Activated CD4-positive, CD25-positive, alpha-beta regulatory T cell treated with anti-CD3 and anti-CD28 coated beads, Interleukin-2, amount 50 U/mL, for 16 hours (primary cell): ENCODE measurements around the gene WNT3A.

ENCODE experiments used
- DNase-seq: peaks from one replicate; pipeline ENCODE4 v3.0.0-alpha.2; 2020; ENCODE audit warnings: low read depth, low spot score

The WNT3A gene

DNA sequence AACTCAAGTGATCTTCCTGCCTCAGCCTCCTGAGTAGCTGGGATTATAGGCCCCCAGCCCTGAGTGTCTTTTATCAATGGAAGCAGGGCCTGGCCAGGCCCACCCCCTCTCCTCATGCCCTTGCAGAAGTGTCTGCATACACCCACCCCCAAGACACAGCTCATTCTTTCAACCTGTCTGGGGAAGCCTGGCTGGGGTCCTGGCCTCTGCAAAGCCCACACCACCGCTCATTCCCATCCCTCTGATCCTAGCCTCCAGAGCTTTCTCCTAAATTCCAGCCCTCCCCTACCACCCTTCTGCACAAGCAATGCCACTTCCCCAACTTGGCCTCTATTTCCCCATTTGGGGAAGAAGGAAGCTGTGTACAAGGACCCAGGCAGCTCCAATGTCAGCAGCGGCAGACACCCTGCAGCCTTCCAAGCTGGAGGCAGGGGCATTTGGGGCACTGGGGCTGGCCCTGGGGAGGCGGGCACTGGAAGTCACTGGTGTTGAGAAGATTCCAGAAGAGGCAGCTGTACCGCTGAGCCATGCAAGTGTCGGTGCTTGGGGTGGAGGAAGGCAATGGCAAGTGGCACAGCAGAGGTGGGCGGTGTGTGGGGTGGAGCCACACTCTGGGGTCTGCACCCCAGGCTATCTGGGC is 42.0 kb downstream of the WNT3A start:
- DNase-seq, result no peak

DNA sequence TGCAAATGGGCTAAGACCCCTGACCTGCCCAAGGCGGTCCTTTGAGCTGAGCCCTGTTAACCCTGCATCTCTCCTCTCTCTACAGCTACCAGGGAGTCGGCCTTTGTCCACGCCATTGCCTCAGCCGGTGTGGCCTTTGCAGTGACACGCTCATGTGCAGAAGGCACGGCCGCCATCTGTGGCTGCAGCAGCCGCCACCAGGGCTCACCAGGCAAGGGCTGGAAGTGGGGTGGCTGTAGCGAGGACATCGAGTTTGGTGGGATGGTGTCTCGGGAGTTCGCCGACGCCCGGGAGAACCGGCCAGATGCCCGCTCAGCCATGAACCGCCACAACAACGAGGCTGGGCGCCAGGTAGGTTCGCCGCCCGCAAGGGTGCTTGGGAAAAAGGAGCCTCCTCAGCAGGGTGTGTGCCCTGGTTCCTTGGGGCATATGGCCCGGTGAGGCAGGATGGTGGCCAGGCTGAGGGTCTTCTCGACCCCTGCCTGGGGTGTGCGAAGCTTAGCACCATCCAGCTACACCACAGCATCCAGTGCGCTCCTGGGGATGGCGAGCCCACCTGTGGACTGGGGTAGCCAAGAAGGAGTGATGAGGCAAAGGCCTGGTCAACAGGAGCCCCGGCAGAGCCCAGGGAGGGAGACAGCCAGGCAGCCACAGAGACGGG is 43.9 kb downstream of the WNT3A start:
- DNase-seq, result no peak

DNA sequence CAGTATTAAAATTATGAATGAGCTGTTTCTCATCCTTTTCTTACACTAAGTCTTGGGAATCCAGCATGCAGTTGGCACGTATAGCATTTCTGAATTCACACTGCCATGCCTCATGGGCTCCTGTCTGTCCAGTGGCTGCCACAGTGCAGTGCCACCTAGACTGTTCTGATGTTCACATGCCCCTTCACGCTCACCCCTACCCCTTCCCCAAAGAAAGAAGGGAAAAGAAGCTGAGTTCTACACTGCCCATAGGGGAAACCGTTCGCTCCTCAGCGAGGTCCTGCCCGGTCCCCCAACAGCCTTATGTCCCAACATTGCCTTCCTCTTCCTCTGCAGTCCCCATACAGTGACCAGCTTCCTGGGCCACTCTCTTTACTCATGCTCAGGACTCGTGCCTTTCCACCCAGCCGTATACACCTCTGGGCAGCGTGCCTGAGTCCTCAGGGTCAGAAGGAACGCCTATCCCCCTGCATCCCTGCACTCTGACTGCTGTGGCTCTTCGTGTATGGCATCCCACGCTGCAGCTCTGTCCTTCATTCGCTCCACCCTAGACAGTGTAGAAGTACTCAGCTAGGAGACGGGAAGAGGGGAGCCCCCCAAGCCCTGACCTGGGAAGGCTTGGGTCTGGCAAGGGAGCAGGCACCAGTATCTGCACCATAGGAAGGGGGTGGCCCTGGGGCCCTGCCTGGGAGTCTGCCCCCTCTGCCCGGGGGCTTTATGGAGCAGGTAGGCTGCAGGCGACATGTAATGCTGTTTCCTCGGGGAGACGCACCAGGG is 51.6 kb downstream of the WNT3A start:
- DNase-seq, result no peak

DNA sequence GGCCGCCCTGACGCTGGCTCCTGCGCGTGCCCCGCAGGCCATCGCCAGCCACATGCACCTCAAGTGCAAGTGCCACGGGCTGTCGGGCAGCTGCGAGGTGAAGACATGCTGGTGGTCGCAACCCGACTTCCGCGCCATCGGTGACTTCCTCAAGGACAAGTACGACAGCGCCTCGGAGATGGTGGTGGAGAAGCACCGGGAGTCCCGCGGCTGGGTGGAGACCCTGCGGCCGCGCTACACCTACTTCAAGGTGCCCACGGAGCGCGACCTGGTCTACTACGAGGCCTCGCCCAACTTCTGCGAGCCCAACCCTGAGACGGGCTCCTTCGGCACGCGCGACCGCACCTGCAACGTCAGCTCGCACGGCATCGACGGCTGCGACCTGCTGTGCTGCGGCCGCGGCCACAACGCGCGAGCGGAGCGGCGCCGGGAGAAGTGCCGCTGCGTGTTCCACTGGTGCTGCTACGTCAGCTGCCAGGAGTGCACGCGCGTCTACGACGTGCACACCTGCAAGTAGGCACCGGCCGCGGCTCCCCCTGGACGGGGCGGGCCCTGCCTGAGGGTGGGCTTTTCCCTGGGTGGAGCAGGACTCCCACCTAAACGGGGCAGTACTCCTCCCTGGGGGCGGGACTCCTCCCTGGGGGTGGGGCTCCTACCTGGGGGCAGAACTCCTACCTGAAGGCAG is 52.3 kb downstream of the WNT3A start:
- no peak for DNase-seq

DNA sequence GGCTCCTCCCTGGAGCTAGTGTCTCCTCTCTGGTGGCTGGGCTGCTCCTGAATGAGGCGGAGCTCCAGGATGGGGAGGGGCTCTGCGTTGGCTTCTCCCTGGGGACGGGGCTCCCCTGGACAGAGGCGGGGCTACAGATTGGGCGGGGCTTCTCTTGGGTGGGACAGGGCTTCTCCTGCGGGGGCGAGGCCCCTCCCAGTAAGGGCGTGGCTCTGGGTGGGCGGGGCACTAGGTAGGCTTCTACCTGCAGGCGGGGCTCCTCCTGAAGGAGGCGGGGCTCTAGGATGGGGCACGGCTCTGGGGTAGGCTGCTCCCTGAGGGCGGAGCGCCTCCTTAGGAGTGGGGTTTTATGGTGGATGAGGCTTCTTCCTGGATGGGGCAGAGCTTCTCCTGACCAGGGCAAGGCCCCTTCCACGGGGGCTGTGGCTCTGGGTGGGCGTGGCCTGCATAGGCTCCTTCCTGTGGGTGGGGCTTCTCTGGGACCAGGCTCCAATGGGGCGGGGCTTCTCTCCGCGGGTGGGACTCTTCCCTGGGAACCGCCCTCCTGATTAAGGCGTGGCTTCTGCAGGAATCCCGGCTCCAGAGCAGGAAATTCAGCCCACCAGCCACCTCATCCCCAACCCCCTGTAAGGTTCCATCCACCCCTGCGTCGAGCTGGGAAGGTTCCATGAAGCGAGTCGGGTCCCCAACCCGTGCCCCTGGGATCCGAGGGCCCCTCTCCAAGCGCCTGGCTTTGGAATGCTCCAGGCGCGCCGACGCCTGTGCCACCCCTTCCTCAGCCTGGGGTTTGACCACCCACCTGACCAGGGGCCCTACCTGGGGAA is 53.0 kb downstream of the WNT3A start:
- peak; percentile 26 for DNase-seq

DNA sequence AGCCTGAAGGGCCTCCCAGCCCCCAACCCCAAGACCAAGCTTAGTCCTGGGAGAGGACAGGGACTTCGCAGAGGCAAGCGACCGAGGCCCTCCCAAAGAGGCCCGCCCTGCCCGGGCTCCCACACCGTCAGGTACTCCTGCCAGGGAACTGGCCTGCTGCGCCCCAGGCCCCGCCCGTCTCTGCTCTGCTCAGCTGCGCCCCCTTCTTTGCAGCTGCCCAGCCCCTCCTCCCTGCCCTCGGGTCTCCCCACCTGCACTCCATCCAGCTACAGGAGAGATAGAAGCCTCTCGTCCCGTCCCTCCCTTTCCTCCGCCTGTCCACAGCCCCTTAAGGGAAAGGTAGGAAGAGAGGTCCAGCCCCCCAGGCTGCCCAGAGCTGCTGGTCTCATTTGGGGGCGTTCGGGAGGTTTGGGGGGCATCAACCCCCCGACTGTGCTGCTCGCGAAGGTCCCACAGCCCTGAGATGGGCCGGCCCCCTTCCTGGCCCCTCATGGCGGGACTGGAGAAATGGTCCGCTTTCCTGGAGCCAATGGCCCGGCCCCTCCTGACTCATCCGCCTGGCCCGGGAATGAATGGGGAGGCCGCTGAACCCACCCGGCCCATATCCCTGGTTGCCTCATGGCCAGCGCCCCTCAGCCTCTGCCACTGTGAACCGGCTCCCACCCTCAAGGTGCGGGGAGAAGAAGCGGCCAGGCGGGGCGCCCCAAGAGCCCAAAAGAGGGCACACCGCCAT is 53.8 kb downstream of the WNT3A start:
- DNase-seq, result no peak

DNA sequence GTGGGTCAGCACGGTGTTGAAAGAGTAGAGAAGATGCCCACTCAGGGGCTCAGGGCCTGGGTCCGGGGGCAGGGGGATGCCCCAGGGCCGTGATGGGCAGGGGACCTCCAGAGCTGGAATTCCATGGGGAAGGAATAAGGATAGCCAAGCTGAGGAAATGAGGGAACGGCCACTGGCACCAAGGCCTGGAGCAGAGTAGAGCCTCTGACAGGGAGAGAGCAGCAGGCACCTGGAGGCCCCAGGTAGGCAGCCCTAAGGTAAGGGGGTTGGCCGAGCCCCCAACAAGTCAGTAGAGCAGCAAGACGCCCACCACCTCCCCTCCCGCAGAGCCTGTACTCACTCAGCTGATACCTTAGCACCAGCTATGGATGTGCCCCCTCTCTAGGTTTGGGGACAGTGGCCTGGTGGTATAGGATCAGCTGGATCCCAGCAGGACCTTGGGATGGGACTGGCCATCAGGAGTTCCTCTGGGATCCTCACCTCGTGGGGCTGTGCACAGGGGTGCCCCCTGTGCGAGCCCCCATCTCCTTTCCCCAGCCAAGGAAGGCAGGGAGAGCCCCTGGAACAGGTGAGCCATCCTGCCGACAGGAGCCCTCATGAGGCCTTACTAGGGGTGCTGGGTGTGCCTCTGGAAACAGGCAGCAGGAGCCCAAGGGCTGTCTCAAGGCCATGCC is 54.8 kb downstream of the WNT3A start:
- no peak for DNase-seq

DNA sequence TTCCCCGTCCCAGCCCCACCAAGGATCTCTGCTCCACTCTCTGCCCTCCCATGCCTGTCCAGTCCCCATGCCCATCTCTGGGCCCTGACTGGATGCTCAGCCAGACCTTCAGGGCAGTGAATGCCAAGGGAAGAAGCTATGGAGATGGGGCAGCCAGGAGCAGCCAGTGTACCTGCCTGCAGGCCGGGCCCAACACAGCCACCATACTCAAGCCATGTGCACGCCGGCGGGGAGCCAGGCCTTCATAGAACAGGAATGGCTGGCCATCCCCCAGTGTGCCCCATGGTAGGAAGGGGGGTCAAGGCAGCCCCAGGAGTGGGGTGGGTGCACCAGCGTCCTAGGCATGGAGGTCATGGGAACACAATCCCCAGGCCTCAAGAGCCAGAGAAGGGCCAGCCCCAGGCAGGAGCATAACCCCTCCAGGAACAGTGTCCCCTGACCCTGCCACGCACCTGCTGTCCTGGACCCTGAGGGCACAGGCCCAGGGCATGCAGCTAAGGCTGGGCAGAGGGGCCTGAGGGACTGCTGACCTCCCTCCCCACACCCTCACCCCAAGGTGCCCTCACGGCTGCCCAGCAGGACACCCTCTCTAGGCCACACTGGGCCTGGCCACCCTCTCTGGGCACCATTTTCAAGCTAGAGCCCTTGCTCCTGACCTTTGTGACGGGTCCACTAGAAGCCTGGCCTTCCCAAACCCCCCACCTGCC is 55.4 kb downstream of the WNT3A start:
- no peak for DNase-seq

DNA sequence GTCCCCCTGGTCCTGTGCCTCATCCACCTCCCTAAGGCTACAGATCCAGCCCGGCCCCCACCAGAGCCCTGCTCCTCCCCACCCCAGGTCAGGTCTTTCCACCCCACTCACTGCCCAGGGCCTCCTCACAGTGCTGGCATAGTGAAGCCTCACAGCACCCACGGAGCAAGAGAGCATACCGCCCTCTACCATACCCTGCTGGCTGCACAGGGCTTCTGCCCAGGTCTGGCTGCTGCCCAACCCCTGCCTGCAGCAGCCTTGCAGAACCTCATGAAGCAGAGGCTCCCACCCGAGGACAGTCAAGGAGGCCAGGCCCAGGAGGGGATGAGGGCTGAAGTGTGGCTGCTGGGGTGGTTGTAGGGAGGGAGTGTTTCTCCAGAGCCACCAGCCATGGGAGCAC is 56.0 kb downstream of the WNT3A start:
- no peak for DNase-seq

DNA sequence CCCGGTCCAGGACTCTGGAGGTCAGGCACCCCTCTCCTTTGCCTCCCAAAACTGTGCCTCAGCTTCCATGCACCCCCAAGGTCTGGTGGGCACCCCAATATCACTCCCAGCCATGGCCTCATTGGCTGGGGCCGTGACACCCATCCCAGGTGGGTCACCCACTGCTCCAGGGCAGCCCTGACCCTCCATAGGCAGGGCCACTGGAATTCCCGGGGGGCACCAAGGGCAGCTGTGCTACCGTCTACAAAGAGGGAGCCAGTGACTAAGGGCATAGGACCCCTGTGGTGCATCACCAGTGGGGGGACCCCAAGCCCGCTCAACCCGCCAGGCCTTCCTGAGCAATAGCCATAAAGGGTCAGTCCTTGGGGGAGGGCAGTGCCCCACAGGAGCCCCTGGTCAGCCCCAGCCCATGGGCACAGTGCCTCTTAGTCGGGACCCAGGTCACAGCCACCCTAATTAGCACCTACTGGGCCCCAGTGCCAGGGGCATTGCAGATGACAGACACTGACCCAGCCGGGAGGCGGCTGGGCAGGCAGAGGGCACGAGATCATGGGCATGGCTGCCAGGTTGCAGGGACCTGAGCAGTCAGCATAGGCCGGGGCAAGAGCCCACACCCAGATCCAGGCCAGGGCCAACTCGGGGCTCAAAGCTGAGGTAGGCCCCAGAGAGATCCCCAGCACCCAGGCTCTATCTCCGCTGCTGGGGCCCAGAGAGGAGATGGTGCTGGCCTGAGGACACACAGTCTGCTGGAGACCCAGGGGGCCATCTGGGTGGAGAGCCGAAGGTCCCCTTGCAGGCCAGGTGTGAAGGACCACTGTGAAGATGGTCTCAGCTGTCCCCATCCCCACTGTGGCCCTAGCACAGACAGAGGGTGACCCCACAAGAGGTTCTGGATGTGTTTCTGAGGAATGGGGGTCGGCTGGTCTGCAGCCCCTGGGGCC is 56.7 kb downstream of the WNT3A start:
- no peak for DNase-seq

DNA sequence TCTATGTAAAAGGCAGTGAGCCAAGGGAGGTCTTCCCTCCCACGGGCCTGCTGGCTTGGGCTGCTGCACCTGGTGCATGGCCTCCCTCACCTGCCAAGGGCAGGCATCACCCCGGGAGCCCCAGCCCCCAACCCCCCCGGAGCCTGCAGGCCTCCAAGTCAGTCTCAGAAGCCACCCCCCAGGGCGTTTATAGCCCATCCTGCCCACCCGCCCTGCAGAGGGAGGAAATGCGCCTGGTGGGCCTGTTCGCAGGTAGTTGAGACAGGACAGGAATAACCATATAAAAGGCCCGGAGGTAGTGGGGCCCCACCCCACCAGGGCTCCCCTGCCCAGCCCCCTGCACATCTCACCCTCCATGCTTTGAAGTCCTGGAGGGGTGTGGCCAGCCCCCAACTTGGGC is 57.5 kb downstream of the WNT3A start:
- no peak for DNase-seq

DNA sequence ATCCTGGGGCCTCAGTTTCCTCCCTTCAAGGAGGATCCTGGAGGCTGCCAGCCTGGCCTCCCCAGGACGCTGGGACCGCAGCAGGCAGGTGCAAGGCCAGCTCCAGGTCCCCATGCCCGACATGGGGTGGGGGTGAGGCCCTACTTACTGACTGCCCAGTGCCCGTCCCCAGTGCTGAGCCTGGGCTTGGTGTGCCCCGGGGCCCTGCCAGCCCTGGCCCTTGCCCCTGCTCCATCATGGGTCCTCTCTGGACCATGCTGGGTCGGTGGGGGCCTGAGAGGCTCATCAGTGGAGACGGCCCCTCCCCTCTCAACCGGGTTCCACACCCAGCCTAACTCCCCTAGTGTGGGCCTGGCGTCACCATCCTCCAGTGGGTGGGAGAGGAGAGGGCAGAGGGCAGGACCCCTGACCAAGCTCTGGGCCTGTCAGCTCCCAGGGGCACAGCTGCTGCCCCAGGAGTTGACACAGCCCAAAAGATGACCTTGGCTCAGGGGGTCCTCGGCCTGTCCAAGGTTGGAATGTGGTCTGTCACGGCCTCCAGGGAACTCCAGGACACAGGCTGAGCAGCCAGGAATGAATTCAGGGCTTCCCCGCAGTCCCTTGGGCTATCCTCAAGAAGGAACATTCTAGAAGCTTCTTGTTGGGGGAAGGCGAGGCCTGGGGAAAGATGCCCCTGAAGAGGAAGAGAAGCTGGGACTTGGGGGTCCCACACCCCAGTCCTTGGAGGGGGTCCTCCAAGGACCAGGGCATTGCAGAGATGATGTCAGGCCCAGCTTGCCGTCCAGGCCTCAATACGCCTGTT is 58.1 kb downstream of the WNT3A start:
- no peak for DNase-seq

DNA sequence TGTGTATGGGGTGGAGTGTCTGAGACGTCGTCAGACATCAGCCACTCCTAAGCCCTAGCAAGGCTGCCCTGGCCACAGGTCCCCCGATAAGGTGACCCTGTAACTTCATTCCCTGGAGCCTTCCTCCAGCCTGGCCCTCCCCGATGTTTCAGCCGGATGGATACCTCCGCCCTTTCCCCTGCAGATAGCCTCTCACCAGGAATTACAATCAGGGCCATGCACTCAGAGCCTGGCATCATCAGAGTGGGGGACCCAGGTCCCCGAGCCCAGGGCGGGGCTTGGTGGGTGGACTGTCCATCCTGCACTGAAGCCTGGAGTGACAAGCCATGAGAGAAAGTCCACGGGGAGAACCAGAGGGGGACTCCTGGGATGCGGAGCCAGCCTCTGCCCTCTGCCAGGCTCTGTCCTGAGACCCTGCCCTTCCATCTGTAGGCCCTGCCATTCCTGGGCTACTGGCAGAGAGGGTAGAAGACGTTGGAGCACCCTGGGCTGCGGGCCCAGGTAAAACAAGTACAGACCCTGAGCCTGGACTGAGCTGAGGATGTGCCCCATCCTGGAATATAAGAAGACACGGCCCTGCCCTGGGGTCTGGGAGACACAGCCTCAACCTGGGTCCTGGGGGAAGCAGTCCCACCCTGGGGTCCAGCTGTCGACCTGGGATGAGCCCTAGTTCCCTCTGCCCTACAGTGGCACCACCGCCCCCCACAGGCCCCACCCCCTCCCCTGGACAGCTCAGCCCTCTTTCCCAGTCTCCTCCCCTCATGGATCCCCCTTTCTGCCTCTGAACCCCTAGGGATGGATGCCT is 58.9 kb downstream of the WNT3A start:
- DNase-seq, result no peak

DNA sequence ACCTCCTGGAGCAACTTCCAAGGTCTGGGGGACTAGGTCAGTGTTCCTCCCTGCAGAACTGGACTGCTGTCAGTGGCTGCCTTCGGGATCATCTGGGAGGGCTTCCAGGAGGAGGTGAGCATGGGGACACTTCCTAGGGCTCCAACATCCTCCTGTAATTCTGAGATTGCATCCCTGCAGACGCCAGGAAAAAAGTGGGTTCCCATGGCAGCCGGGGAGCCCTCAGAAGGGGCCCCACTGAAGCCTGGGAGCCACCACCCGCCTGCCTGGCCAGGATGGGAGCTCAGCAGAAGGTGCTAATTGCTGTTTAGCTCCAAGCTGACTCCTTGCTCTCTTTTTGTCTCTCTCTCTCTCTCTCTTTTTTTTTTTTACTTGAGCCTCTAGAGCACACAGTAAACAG is 59.6 kb downstream of the WNT3A start:
- no peak for DNase-seq

DNA sequence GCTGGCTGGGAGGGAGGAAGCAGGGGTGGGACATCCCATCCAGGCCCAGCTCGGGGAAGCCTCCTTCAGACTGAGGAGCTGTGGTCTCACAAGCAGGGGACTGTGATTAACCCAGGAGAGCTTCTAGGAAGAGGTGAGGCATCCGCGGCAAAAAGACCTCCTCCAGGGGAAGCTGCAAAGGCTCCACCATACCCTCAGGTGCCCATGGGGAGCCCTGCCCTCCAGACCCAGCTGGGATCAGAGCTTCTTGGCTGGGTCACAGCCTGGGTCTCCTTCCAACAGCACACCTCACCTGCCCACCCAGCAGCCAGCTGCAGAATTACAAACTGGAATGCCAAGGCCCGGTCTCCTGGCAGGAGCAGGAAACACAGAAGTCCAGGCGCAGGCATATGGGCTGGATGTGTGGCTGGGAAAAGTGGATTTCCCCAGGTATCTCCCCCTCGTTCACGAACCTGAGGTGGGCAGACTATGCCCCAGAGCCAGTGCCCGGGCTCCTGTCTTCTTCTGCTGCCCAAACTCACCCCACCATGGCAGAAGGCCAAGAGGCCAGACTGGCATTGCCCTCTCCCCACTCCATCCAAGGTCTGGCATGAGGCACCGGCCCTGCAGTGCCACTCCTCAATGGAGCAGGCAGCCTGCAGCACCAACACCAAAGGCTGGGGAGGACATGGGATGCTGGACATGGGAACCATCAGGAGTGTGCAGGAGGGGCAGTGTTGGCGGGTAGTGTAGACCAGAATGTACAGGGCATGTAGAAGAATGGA is 60.3 kb downstream of the WNT3A start:
- no peak for DNase-seq

DNA sequence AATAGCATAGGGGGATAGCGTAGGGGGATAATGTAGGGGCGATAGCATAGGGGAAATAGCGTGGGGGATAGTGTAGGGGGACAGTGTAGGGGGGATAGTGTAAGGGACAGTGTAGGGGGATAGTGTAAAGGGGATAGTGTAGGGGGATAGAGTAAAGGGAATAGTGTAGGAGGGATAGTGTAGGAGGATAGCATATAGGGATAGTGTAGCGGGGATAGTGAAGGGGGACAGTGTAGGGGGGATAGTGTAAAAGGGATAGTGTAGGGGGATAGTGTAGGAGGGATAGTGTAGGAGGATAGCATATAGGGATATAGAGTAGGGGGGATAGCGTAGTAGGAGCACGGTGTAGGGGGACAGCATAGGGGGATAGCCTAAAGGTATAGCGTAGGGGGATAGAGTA is 61.6 kb downstream of the WNT3A start:
- DNase-seq, result no peak
